ENCODE measurements around the gene PXYLP1.

GRCh38 chr3:141274411-141275031 lies 42.9 kb downstream of the PXYLP1 start:
- TF ChIP-seq EZH2 (IDR thresholded peaks at IDR 0.05; ENCODE audit: insufficient read depth, poor library complexity, severe bottlenecking) (no peak), EZH2phosphoT487 (IDR thresholded peaks at IDR 0.05; ENCODE audit: insufficient read depth, low read depth) (no peak)

Data from GM23248 (cell line).